Measurements from ENCODE around the gene LRRC38. TPM values are rescaled to one million over a fixed set of nuclear protein-coding genes. Genes with fewer than 3 reads are reported as not detected.

Gene LRRC38
- total RNA-seq, 2 donors from 2014 or later, result not detected

DNA sequence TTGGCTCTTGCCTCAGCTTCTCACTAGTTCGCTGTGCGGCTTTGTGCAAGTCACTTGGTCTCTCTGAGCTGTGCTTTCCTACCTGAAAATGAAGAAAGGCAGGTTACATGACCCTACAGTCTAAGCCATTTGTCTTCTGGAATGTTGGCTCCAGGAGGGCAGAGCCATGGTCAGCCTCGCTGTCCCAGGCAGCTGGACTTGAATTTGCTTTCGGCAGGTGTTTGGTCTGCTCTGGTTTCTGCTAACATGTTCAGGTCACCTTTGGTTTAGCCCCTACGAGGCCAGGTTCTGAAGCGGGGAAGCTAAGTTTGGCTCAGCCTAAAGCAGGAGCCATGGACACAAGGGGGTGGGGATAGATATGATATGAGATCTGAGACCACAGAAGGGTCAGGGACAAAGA is 19.1 kb downstream of the LRRC38 start:
- DNase-seq, result no peak
- Histone ChIP-seq H3K27ac (no peak overlapping the region), H3K9me3 (no peaks in the 10 kb centered on the region), H3K36me3 (replicated peaks in 1 of 2; ENCODE audit: insufficient read depth in 1 of 2, low read depth in 2 of 2) (no peaks in the 10 kb centered on the region), H3K4me1 (no peaks in the 10 kb centered on the region), H3K4me3 (no peak overlapping the region), H3K27me3 (no peaks in the 10 kb centered on the region)
- no peak for TF ChIP-seq CTCF (IDR thresholded peaks at IDR 0.05)
- no peak for TF ChIP-seq POLR2A (IDR thresholded peaks at IDR 0.05)
- WGBS, 2 donors, result 55 to 61% methylated on average over 4 to 6 of the region's 6 CpGs
- intact Hi-C loops (cut with DNase I), result no loop called here
- no peak for ATAC-seq

GRCh38 chr1:13494025-13494424 is 19.8 kb downstream of the LRRC38 start:
- intact Hi-C loops (cut with DNase I), result no loop called here
- WGBS, 2 donors, result 53 to 66% methylated on average over 5 of the region's 5 CpGs
- Histone ChIP-seq H3K27ac (no peak overlapping the region), H3K4me3 (no peak overlapping the region), H3K27me3 (no peaks in the 10 kb centered on the region), H3K36me3 (replicated peaks in 1 of 2; ENCODE audit: insufficient read depth in 1 of 2, low read depth in 2 of 2) (no peaks in the 10 kb centered on the region), H3K4me1 (no peaks in the 10 kb centered on the region), H3K9me3 (no peaks in the 10 kb centered on the region)
- TF ChIP-seq POLR2A (IDR thresholded peaks at IDR 0.05) (no peak), CTCF (IDR thresholded peaks at IDR 0.05) (no peak)
- ATAC-seq (no peak), DNase-seq (no peak)

DNA sequence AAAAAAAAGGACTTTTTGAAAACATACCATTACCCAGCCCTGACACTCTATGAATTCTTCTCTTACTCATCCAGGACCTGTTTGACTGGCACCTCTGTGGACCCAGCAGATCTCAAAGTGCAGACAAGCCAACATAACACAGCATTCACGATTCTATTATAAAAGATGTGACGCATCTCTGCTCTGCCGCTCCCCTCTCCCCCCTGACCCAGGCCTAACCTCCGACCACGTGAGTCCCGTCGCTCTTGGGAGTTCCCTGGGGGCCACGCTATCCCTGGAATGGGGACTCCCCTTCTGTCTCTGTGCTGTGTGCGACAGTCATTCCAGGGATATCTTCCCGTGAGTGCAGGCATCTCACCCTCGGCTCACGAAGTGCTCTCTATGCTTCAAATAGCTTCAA is 21.1 kb downstream of the LRRC38 start:
- 43 to 44% methylated on average over 8 to 12 of the region's 12 CpGs for WGBS, 2 donors

DNA sequence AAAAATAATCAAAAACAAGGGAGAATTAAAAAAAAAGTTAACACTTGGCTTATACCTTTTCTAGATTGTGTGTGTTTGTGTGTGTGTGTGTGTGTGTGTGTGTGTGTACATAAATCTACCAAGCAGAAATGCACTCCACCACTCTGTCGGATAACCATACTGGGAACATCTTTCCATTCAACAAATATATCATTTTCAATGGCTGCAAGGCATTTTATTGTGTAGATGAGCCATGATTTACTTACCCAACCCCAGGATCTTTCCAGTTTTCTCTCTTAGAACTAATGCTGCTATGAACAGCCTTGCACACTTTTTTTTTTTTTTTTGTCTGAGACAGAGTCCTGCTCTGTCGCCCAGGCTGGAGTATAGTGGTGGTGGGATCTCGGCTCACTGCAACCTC is 25.8 kb downstream of the LRRC38 start:
- no peak for TF ChIP-seq CTCF (IDR thresholded peaks at IDR 0.05)
- no peak for TF ChIP-seq POLR2A (IDR thresholded peaks at IDR 0.05)
- Histone ChIP-seq H3K27me3 (no peaks in the 10 kb centered on the region), H3K4me3 (no peak overlapping the region), H3K4me1 (peaks cover 5% of the 10 kb centered on the region), H3K27ac (no peak overlapping the region), H3K36me3 (replicated peaks in 1 of 2; ENCODE audit: insufficient read depth in 1 of 2, low read depth in 2 of 2) (no peaks in the 10 kb centered on the region), H3K9me3 (no peaks in the 10 kb centered on the region)
- intact Hi-C loops (cut with DNase I), result no loop called here
- WGBS, 2 donors, result 85 to 88% methylated on average over 3 of the region's 3 CpGs
- no peak for ATAC-seq
- no peak for DNase-seq

More for the DNA sequence above, 21.1 kb downstream of the LRRC38 start:
- Histone ChIP-seq H3K27me3 (no peaks in the 10 kb centered on the region), H3K4me3 (no peak overlapping the region), H3K27ac (no peak overlapping the region), H3K4me1 (peaks cover 5% of the 10 kb centered on the region), H3K36me3 (replicated peaks in 1 of 2; ENCODE audit: insufficient read depth in 1 of 2, low read depth in 2 of 2) (no peaks in the 10 kb centered on the region), H3K9me3 (no peaks in the 10 kb centered on the region)
- TF ChIP-seq POLR2A (IDR thresholded peaks at IDR 0.05), result no peak
- TF ChIP-seq CTCF (IDR thresholded peaks at IDR 0.05), result no peak
- DNase-seq, result no peak
- intact Hi-C loops (cut with DNase I), result no loop called here
- no peak for ATAC-seq

- no peak for DNase-seq
- intact Hi-C loops (cut with DNase I), result no loop called here
- Histone ChIP-seq H3K36me3 (replicated peaks in 1 of 2; ENCODE audit: insufficient read depth in 1 of 2, low read depth in 2 of 2) (no peaks in the 10 kb centered on the region), H3K4me3 (no peak overlapping the region), H3K27me3 (no peaks in the 10 kb centered on the region), H3K9me3 (no peaks in the 10 kb centered on the region), H3K4me1 (peaks cover 5% of the 10 kb centered on the region), H3K27ac (no peak overlapping the region)
- no peak for ATAC-seq
- WGBS, 2 donors, result 60 to 74% methylated on average over 17 of the region's 17 CpGs
- no peak for TF ChIP-seq CTCF (IDR thresholded peaks at IDR 0.05)
Measured at GRCh38 chr1:13487143-13487868, 26.5 kb downstream of the LRRC38 start.
